Stimulated activated CD4-positive, alpha-beta T cell treated with anti-CD3 and anti-CD28 coated beads, Interleukin-12 subunit alpha, Interleukin-12 subunit beta, amount 100 ng/mL, for 4 hours (primary cell): Measurements from ENCODE around the gene ISLR.
"Not testable (repeated sequence)": the region's sequence is repeated elsewhere in the genome, so short reads cannot be mapped to it uniquely, and the experiment has no call there.

Experiments used
- DNase-seq: peaks from one replicate; pipeline ENCODE4 v3.0.0-alpha.2; 2020

Gene ISLR

GRCh38 chr15:74138642-74139041 is 34.9 kb upstream of the ISLR start:
- no peak for DNase-seq

- no peak for DNase-seq
Measured at GRCh38 chr15:74141591-74141990, 31.9 kb upstream of the ISLR start.

GRCh38 chr15:74144153-74144775 is 29.2 kb upstream of the ISLR start:
- DNase-seq = no peak

- no peak for DNase-seq
Measured at GRCh38 chr15:74146277-74146800, 27.2 kb upstream of the ISLR start.

GRCh38 chr15:74147051-74147450 is 26.5 kb upstream of the ISLR start:
- DNase-seq = no peak

- DNase-seq = no peak
Measured at GRCh38 chr15:74155766-74156417, 17.6 kb upstream of the ISLR start.

- no peak for DNase-seq
Measured at GRCh38 chr15:74156678-74157411, 16.7 kb upstream of the ISLR start.

- DNase-seq = no peak
Measured at GRCh38 chr15:74157868-74158827, 15.4 kb upstream of the ISLR start.

GRCh38 chr15:74158855-74159650 is 14.5 kb upstream of the ISLR start:
- no peak for DNase-seq

GRCh38 chr15:74159773-74160172 is 13.7 kb upstream of the ISLR start:
- DNase-seq = no peak

GRCh38 chr15:74160390-74160789 is 13.1 kb upstream of the ISLR start:
- not testable (repeated sequence) for DNase-seq

GRCh38 chr15:74162195-74162536 is 11.3 kb upstream of the ISLR start:
- DNase-seq = not testable (repeated sequence)

GRCh38 chr15:74165461-74165860 is 8.0 kb upstream of the ISLR start:
- no peak for DNase-seq

- no peak for DNase-seq
Measured at GRCh38 chr15:74167891-74168331, 5.6 kb upstream of the ISLR start.

GRCh38 chr15:74168711-74169126 is 4.8 kb upstream of the ISLR start:
- DNase-seq = no peak

GRCh38 chr15:74170071-74170844 is 3.3 kb upstream of the ISLR start:
- no peak for DNase-seq

- no peak for DNase-seq
Measured at GRCh38 chr15:74170875-74171578, 2.5 kb upstream of the ISLR start.

- no peak for DNase-seq
Measured at GRCh38 chr15:74171965-74172541, 1.5 kb upstream of the ISLR start.

- no peak for DNase-seq
Measured at GRCh38 chr15:74172701-74173379, 670 bp upstream of the ISLR start.
